K562 (cell line): ENCODE data around the gene PLEKHN1. TPM values are rescaled to one million over a fixed set of nuclear protein-coding genes. Genes with fewer than 3 reads are reported as not detected.
A peak's percentile ranks its signal among the peaks of the same experiment; 100 is the strongest.

Experiments
- DACH1 ChIP-seq: fragments of 450-650 bp; IDR thresholded peaks from 2 replicates; pipeline ENCODE4 v1.6.1; 2018; ENCODE audit not compliant: partially characterized antibody
- DPF2 ChIP-seq: fragments of 450-650 bp; IDR thresholded peaks from 2 replicates; pipeline ENCODE4 v1.6.1; 2016
- E2F6 ChIP-seq, 2 experiments: IDR thresholded peaks; 2 replicates each; pipeline ENCODE4 v1.6.1; 2011; ENCODE audit warnings: borderline replicate concordance in 1 of 2, control low read depth in 1 of 2, low read depth in 1 of 2, low read length in 1 of 2, mild to moderate bottlenecking in 1 of 2, mixed read lengths in 1 of 2, moderate library complexity in 1 of 2; ENCODE audit not compliant: insufficient read depth in 1 of 2, insufficient read length in 1 of 2, poor library complexity in 1 of 2, severe bottlenecking in 1 of 2; ENCODE audit errors: extremely low read depth in 1 of 2
- MEIS2 ChIP-seq: fragments of 450-650 bp; IDR thresholded peaks from 2 replicates; pipeline ENCODE4 v1.6.1; 2014; ENCODE audit warnings: mild to moderate bottlenecking; ENCODE audit not compliant: partially characterized antibody
- PCBP1 ChIP-seq: fragments of 200-400 bp; formaldehyde crosslinking; IDR thresholded peaks from 2 replicates; pipeline ENCODE4 v1.6.1; 2018; ENCODE audit warnings: mild to moderate bottlenecking, low read depth, low read length; ENCODE audit not compliant: poor library complexity, severe bottlenecking
- SIRT6 ChIP-seq: IDR thresholded peaks from one replicate; pipeline ENCODE4 v1.6.1; 2012; ENCODE audit warnings: low read depth, mild to moderate bottlenecking, control low read depth, inconsistent platforms, low read length, moderate library complexity
- TAF1 ChIP-seq: IDR thresholded peaks from 2 replicates; pipeline ENCODE4 v1.6.1; 2011; ENCODE audit warnings: mild to moderate bottlenecking, low read length, moderate library complexity; ENCODE audit not compliant: insufficient read depth, control insufficient read depth, severe bottlenecking; ENCODE audit errors: extremely low read depth
- TOE1 ChIP-seq, 2 experiments: fragments of 450-650 bp in 1 of 2; sonication (generic) in 1 of 2; formaldehyde crosslinking in 1 of 2; IDR thresholded peaks; 2 replicates each; pipeline versions ENCODE4 v1.7.1 to v1.8.0; 2016 to 2022; ENCODE audit warnings: borderline replicate concordance in 2 of 2, mild to moderate bottlenecking in 2 of 2, antibody characterized with exemption in 1 of 2, inconsistent platforms in 1 of 2, low read depth in 1 of 2, missing genetic modification reagents in 1 of 2, moderate library complexity in 1 of 2
- ZNF77 ChIP-seq: fragments of 250-450 bp; sonication (Bioruptor Pico); IDR thresholded peaks from 2 replicates; pipeline ENCODE4 v1.5.0; 2020
- polyA plus RNA-seq, 8 experiments: library from polyadenylated mRNA; depleted of rRNA in 4 of 8; stranded (reverse) in 5 of 8; unstranded in 3 of 8; fragments of >200 nt; fragmentation: Nextera tagmentation in 2 of 8; fragmentation: Illumina TruSeq in 1 of 8; extraction: Ambion mirVana in 2 of 8; extraction: Trizol in 1 of 8; gene quantifications; 2 replicates each; pipeline versions ENCODE4 v1.2.1 to v1.2.3, GENCODE V29; 2011 to 2014; ENCODE audit warnings: inconsistent platforms in 1 of 8, missing spikeins in 1 of 8
- total RNA-seq, 7 experiments: library from RNA; depleted of rRNA in 6 of 7; stranded (reverse); fragments of >200 nt in 6 of 7; fragmentation: Illumina TruSeq in 2 of 7; extraction: Trizol in 2 of 7; gene quantifications; 2 replicates each; pipeline versions ENCODE4 v1.2.1 to v1.2.3, GENCODE V29; 2011 to 2021; ENCODE audit warnings: low replicate concordance in 1 of 7
- TF ChIP-seq, protein P1 (sequence below): sonication (generic); formaldehyde crosslinking; IDR thresholded peaks from 2 replicates; pipeline ENCODE4 v1.8.0; 2022; ENCODE audit warnings: mild to moderate bottlenecking, missing genetic modification reagents
- TF ChIP-seq, protein P2 (sequence below), 2 experiments: IDR thresholded peaks in 1 of 2; conservative IDR thresholded peaks in 1 of 2; 2 replicates each; pipeline ENCODE4 v1.6.1; 2016; ENCODE audit warnings: low read depth in 2 of 2, mild to moderate bottlenecking in 1 of 2, missing compliant biosample characterization in 1 of 2, missing genetic modification characterization in 1 of 2, moderate library complexity in 1 of 2
- TF ChIP-seq, protein P3 (sequence below): fragments of 450-650 bp; conservative IDR thresholded peaks from 2 replicates; pipeline ENCODE4 v1.6.1; 2016; ENCODE audit warnings: missing genetic modification characterization, low read depth, mild to moderate bottlenecking, control low read depth, missing compliant biosample characterization

Gene PLEKHN1
- total and polyA plus RNA-seq, 9 of the 15 experiments (the other 6 are each of a cell fraction or from before 2014, with no cell fraction given) = 0.07 to 1.5 (median 0.13) TPM; not detected in 2

GRCh38 chr1:921011-921837, 45.1 kb upstream of the PLEKHN1 start (continued):
- TF ChIP-seq DACH1 (no peak), TAF1 (no peak), E2F6 (IDR thresholded peaks at IDR 0.05; ENCODE audit: borderline replicate concordance in 1 of 2, extremely low read depth in 1 of 2, insufficient read depth in 1 of 2, insufficient read length in 1 of 2, low read depth in 1 of 2, low read length in 1 of 2, poor library complexity in 1 of 2, severe bottlenecking in 1 of 2) (peak in 1 of 2 experiments; percentile 57), ZNF77 (no peak), PCBP1 (peak; percentile 74), SIRT6 (no peak), TOE1 (IDR thresholded peaks at IDR 0.05; ENCODE audit: borderline replicate concordance) (peak; percentile 92), TOE1 (CRISPR knock-in tag; IDR thresholded peaks at IDR 0.05; ENCODE audit: borderline replicate concordance, low read depth) (no peak), DPF2 (0 out of 2 replicates have a peak, but pooled peaks have one; percentile 21), MEIS2 (peak; percentile 99)
- TF ChIP-seq, protein P1, sequence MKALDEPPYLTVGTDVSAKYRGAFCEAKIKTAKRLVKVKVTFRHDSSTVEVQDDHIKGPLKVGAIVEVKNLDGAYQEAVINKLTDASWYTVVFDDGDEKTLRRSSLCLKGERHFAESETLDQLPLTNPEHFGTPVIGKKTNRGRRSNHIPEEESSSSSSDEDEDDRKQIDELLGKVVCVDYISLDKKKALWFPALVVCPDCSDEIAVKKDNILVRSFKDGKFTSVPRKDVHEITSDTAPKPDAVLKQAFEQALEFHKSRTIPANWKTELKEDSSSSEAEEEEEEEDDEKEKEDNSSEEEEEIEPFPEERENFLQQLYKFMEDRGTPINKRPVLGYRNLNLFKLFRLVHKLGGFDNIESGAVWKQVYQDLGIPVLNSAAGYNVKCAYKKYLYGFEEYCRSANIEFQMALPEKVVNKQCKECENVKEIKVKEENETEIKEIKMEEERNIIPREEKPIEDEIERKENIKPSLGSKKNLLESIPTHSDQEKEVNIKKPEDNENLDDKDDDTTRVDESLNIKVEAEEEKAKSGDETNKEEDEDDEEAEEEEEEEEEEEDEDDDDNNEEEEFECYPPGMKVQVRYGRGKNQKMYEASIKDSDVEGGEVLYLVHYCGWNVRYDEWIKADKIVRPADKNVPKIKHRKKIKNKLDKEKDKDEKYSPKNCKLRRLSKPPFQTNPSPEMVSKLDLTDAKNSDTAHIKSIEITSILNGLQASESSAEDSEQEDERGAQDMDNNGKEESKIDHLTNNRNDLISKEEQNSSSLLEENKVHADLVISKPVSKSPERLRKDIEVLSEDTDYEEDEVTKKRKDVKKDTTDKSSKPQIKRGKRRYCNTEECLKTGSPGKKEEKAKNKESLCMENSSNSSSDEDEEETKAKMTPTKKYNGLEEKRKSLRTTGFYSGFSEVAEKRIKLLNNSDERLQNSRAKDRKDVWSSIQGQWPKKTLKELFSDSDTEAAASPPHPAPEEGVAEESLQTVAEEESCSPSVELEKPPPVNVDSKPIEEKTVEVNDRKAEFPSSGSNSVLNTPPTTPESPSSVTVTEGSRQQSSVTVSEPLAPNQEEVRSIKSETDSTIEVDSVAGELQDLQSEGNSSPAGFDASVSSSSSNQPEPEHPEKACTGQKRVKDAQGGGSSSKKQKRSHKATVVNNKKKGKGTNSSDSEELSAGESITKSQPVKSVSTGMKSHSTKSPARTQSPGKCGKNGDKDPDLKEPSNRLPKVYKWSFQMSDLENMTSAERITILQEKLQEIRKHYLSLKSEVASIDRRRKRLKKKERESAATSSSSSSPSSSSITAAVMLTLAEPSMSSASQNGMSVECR (CRISPR knock-in tag) = no peak
- TF ChIP-seq, protein P2, sequence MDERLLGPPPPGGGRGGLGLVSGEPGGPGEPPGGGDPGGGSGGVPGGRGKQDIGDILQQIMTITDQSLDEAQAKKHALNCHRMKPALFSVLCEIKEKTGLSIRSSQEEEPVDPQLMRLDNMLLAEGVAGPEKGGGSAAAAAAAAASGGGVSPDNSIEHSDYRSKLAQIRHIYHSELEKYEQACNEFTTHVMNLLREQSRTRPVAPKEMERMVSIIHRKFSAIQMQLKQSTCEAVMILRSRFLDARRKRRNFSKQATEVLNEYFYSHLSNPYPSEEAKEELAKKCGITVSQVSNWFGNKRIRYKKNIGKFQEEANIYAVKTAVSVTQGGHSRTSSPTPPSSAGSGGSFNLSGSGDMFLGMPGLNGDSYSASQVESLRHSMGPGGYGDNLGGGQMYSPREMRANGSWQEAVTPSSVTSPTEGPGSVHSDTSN (CRISPR knock-in tag; IDR thresholded peaks at IDR 0.05; ENCODE audit: low read depth) = peak; percentile 58
- TF ChIP-seq, protein P2 (tag; conservative IDR thresholded peaks at IDR 0.05; ENCODE audit: low read depth) = peak; percentile 95
- TF ChIP-seq, protein P3, sequence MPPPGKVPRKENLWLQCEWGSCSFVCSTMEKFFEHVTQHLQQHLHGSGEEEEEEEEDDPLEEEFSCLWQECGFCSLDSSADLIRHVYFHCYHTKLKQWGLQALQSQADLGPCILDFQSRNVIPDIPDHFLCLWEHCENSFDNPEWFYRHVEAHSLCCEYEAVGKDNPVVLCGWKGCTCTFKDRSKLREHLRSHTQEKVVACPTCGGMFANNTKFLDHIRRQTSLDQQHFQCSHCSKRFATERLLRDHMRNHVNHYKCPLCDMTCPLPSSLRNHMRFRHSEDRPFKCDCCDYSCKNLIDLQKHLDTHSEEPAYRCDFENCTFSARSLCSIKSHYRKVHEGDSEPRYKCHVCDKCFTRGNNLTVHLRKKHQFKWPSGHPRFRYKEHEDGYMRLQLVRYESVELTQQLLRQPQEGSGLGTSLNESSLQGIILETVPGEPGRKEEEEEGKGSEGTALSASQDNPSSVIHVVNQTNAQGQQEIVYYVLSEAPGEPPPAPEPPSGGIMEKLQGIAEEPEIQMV (tag) = no peak
